Measurements from ENCODE around the gene GPATCH4. TPM values are rescaled to one million over a fixed set of nuclear protein-coding genes. Genes with fewer than 3 reads are reported as not detected.

The GPATCH4 gene
- polyA plus RNA-seq, 1 experiment: 23.1 TPM

- Histone ChIP-seq H3K9me3 (ENCODE audit: control insufficient read depth, insufficient read depth, low read length) (no peaks in the 10 kb centered on the region; the same call in 1 of the 2 replicates), H3K4me3 (ENCODE audit: low read depth, low read length) (no peak overlapping the region), H3K27me3 (ENCODE audit: control insufficient read depth, insufficient read depth, low read length) (peaks cover 83% of the 10 kb centered on the region), H3K27ac (ENCODE audit: low read depth, low read length) (no peak overlapping the region)
- DNase-seq (ENCODE audit: low read depth, low spot score): no peak
- CTCF ChIA-PET: interaction anchor here (1.5 to 2.1 kb wide), 3 partner anchors 19 to 60 kb away, joined by 3 to 6 read pairs (median 5); no protein-coding TSS in a partner anchor
- POLR2A ChIA-PET: no interaction called here
- no peak for TF ChIP-seq CTCF (IDR thresholded peaks at IDR 0.05; ENCODE audit: low read depth, low read length)
Measured at GRCh38 chr1:156645666-156646065, 44.4 kb upstream of the GPATCH4 start.

GRCh38 chr1:156645056-156645455, 43.8 kb upstream of the GPATCH4 start:
- DNase-seq (ENCODE audit: low read depth, low spot score): no peak
- Histone ChIP-seq H3K4me3 (ENCODE audit: low read depth, low read length) (no peak overlapping the region), H3K27me3 (ENCODE audit: control insufficient read depth, insufficient read depth, low read length) (peaks cover 85% of the 10 kb centered on the region), H3K9me3 (ENCODE audit: control insufficient read depth, insufficient read depth, low read length) (no peaks in the 10 kb centered on the region; the same call in 1 of the 2 replicates), H3K27ac (ENCODE audit: low read depth, low read length) (no peak overlapping the region)
- CTCF ChIA-PET: interaction anchor here (0.8 to 2.1 kb wide), 4 partner anchors 18 to 61 kb away, joined by 3 to 6 read pairs (median 4); no protein-coding TSS in a partner anchor
- POLR2A ChIA-PET: no interaction called here
- no peak for TF ChIP-seq CTCF (IDR thresholded peaks at IDR 0.05; ENCODE audit: low read depth, low read length)

GRCh38 chr1:156644640-156645039, 43.4 kb upstream of the GPATCH4 start:
- no peak for TF ChIP-seq CTCF (IDR thresholded peaks at IDR 0.05; ENCODE audit: low read depth, low read length)
- Histone ChIP-seq H3K9me3 (ENCODE audit: control insufficient read depth, insufficient read depth, low read length) (no peaks in the 10 kb centered on the region; the same call in 1 of the 2 replicates), H3K27ac (ENCODE audit: low read depth, low read length) (no peak overlapping the region), H3K4me3 (ENCODE audit: low read depth, low read length) (no peak overlapping the region), H3K27me3 (ENCODE audit: control insufficient read depth, insufficient read depth, low read length) (peaks cover 90% of the 10 kb centered on the region)
- POLR2A ChIA-PET: no interaction called here
- no peak for DNase-seq (ENCODE audit: low read depth, low spot score)
- CTCF ChIA-PET: interaction anchor here (0.8 to 2.1 kb wide), 3 partner anchors 18 to 45 kb away, joined by 3 to 6 read pairs (median 4); no protein-coding TSS in a partner anchor

- no peak overlapping the region for H3K27ac ChIP-seq (ENCODE audit: low read depth, low read length)
- no peaks in the 10 kb centered on the region; the same call in 1 of the 2 replicates for H3K9me3 ChIP-seq (ENCODE audit: control insufficient read depth, insufficient read depth, low read length)
- H3K4me3 ChIP-seq (ENCODE audit: low read depth, low read length): no peak overlapping the region
- TF ChIP-seq CTCF (IDR thresholded peaks at IDR 0.05; ENCODE audit: low read depth, low read length): no peak
- no peak for DNase-seq (ENCODE audit: low read depth, low spot score)
- H3K27me3 ChIP-seq (ENCODE audit: control insufficient read depth, insufficient read depth, low read length): peaks cover 95% of the 10 kb centered on the region
- ChIA-PET POLR2A (no interaction called here), CTCF (interaction anchor here (1.0 to 2.3 kb wide), 3 partner anchors 14 to 34 kb away, joined by 6 to 9 read pairs (median 6); no protein-coding TSS in a partner anchor)
Measured at GRCh38 chr1:156644146-156644545, 42.9 kb upstream of the GPATCH4 start.

- H3K27me3 ChIP-seq (ENCODE audit: control insufficient read depth, insufficient read depth, low read length): peaks cover 95% of the 10 kb centered on the region
- H3K9me3 ChIP-seq (ENCODE audit: control insufficient read depth, insufficient read depth, low read length): no peaks in the 10 kb centered on the region; the same call in 1 of the 2 replicates
- CTCF ChIA-PET: interaction anchor here (1.0 to 2.3 kb wide), 4 partner anchors 14 to 34 kb away, joined by 5 to 9 read pairs (median 6); partner anchors contain the start of gene NES
- POLR2A ChIA-PET: no interaction called here
- no peak for TF ChIP-seq CTCF (IDR thresholded peaks at IDR 0.05; ENCODE audit: low read depth, low read length)
- H3K4me3 ChIP-seq (ENCODE audit: low read depth, low read length): no peak overlapping the region
- no peak overlapping the region for H3K27ac ChIP-seq (ENCODE audit: low read depth, low read length)
- no peak for DNase-seq (ENCODE audit: low read depth, low spot score)
Measured at GRCh38 chr1:156643778-156644092, 42.5 kb upstream of the GPATCH4 start.
